Measurements from ENCODE around the gene TNFRSF13B. TPM values are rescaled to one million over a fixed set of nuclear protein-coding genes. Genes with fewer than 3 reads are reported as not detected.
A peak's percentile ranks its signal among the peaks of the same experiment; 100 is the strongest.
"Not testable (repeated sequence)": the region's sequence is repeated elsewhere in the genome, so short reads cannot be mapped to it uniquely, and the experiment has no call there.

The TNFRSF13B gene
- total RNA-seq, 2 donors from 2014 or later, result not detected

DNA sequence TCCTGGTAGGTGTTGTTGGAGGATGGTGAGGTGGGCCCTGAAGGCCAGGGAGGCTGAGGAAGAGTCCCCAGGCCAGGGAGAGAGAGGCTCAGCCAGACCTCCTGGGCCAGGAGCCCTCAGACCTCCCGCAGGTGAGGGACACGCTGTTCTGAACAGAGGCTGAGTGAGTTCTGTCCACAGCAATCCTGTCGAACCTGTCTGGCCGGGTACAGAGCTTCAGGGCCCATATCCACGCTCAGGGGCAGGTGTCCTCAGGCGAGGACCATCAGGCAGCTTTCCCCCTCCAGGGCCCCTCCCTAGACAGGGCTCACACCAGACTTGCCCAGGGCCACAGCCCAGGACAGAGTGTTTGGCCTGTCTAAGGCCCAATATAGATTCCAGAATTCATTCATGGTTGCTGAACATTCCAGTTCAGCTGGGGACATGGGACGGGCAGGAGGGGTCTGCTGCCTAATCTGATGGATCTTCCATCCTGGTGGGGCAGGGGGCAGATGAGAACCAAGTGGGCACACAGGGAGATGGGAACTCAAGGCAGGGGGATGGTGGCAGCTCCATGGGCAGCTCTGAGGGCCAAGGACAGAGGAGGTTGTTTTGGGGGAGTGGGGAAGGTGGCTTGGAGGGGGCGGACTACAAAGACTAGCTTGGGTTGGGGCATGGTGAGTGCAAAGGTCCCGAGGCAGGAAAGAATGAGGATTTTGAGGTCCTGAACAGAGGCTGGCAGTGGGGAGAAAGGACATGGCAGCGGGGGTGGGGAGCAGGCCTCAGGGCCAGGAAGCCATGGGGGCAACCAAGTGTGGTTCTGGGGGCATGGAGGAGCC, 46.9 kb upstream of the TNFRSF13B start:
- no peak for DNase-seq (ENCODE audit: low spot score)
- no peak overlapping the region for H3K27ac ChIP-seq
- H3K4me1 ChIP-seq, result peaks cover 0 to 21% of the 10 kb centered on the region in 2 donors
- H3K9me3 ChIP-seq, result no peaks in the 10 kb centered on the region
- TF ChIP-seq, protein P1, sequence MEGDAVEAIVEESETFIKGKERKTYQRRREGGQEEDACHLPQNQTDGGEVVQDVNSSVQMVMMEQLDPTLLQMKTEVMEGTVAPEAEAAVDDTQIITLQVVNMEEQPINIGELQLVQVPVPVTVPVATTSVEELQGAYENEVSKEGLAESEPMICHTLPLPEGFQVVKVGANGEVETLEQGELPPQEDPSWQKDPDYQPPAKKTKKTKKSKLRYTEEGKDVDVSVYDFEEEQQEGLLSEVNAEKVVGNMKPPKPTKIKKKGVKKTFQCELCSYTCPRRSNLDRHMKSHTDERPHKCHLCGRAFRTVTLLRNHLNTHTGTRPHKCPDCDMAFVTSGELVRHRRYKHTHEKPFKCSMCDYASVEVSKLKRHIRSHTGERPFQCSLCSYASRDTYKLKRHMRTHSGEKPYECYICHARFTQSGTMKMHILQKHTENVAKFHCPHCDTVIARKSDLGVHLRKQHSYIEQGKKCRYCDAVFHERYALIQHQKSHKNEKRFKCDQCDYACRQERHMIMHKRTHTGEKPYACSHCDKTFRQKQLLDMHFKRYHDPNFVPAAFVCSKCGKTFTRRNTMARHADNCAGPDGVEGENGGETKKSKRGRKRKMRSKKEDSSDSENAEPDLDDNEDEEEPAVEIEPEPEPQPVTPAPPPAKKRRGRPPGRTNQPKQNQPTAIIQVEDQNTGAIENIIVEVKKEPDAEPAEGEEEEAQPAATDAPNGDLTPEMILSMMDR (IDR thresholded peaks at IDR 0.05), result no peak
- H3K4me3 ChIP-seq, result no peak overlapping the region
- no peaks in the 10 kb centered on the region for H3K27me3 ChIP-seq
- H3K36me3 ChIP-seq, result no peaks in the 10 kb centered on the region

DNA sequence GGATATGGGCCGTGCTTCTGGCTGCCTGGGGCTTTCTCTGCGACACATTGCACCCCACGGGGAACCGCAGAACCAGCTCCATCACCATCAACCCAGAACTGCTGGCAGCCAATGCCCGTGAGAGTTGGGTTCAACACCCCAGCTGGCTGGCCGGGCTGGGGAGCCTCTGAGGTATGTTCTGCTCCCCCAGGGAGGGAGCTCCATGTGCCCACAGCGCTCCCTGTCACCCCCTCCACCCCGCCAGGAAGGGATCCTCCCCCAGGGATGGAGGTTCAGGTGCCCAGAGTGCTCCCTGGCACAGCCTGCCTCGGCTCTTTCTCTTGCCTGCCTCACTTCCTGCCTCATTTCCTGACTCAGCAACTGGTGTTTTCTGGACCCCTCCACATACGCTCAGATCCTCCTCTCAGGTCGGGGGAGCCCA, 46.1 kb upstream of the TNFRSF13B start:
- H3K4me3 ChIP-seq, result no peak overlapping the region
- H3K9me3 ChIP-seq, result no peaks in the 10 kb centered on the region
- H3K27ac ChIP-seq, result no peak overlapping the region
- no peak for DNase-seq (ENCODE audit: low spot score)
- H3K27me3 ChIP-seq, result no peaks in the 10 kb centered on the region
- no peaks in the 10 kb centered on the region for H3K36me3 ChIP-seq
- H3K4me1 ChIP-seq, result peaks cover 0 to 21% of the 10 kb centered on the region in 2 donors
- TF ChIP-seq, protein P1 (IDR thresholded peaks at IDR 0.05), result no peak

DNA sequence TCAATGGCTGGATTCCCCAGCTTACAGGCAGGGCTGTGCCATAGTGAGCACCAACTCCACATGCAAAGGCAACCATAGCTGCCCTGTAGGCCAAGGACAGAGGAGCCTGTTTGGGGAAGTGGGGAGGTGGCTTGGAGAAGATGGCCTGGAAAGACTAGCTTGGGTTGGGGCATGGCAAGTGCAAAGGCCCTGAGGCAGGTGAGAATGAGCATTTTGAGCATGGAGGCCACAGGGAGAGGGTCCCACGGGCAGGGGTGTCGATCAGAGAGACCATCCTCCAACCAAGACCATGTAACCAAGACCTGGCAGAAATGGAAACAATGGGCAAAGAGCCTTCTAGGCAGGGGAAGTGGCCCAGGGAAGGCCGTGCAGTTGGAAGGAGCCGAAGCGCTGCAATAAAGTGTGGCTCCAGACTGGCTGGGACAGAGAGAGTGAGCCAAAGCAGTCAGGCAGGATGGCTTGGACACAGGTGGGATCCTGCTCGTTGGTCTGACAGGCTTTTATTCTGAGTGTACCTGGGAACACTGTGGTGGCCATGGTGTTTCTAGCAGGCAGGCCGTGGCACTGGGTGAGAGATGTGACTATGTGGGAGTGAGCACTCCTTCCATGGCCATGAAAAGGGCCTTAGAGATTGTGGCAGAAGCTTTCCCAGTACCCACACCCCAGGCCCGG, 45.6 kb upstream of the TNFRSF13B start:
- no peak for DNase-seq (ENCODE audit: low spot score)
- TF ChIP-seq, protein P1 (IDR thresholded peaks at IDR 0.05), result no peak
- H3K9me3 ChIP-seq, result no peaks in the 10 kb centered on the region

DNA sequence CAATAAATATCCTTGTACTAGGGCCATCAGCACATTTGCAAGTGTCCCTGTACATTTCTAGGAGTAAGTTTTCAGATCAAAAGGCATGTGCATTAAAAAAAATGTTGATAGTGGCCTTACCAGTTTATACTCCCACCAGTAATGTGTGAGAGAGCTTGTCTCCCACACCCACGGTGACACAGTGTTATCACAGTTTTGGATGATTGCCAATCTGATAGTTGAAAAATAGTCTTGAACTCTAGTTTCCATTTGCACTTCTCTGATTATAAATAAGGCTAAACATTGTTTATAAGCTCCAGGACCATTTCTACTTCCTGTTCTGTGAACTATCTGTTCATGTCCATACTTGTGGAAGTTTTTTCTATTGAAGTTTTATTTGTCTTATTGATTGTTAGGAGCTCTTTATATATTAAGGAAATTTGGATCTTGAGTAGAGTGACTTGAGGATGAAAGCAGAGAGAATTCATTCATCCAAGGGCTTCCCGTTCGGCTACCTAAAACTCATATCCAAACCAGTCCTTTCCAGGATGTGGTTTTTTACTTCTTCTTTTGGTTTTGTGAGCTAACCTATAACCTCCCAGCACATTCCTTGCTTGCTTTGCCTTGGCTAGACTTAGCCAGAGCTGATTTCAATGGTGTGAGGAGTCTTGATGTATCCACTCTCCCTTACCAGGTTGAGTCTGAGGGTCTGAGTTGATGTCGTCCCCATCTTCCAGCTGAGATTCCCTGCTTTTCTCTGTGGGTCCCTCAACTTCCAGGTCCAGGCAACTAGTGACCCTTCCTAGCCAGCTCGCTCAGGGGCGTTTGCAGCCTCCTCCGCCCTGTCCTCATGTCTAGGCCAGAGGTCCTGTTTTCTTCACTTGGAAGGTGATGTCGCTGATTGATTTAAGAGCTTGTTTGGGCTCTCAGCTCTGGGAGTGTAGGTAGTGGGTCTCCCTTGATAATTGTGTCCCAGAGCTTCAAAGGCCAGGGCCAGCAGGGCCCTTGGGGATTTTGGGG, 44.6 kb upstream of the TNFRSF13B start:
- DNase-seq (ENCODE audit: low spot score); H3K4me1 ChIP-seq; H3K36me3 ChIP-seq; H3K27me3 ChIP-seq; H3K4me3 ChIP-seq; H3K9me3 ChIP-seq; H3K27ac ChIP-seq: not testable (repeated sequence)

More for the DNA sequence above, 45.6 kb upstream of the TNFRSF13B start:
- Histone ChIP-seq H3K36me3 (no peaks in the 10 kb centered on the region), H3K4me3 (no peak overlapping the region), H3K27me3 (no peaks in the 10 kb centered on the region), H3K27ac (no peak overlapping the region), H3K4me1 (peaks cover 0 to 19% of the 10 kb centered on the region in 2 donors)

DNA sequence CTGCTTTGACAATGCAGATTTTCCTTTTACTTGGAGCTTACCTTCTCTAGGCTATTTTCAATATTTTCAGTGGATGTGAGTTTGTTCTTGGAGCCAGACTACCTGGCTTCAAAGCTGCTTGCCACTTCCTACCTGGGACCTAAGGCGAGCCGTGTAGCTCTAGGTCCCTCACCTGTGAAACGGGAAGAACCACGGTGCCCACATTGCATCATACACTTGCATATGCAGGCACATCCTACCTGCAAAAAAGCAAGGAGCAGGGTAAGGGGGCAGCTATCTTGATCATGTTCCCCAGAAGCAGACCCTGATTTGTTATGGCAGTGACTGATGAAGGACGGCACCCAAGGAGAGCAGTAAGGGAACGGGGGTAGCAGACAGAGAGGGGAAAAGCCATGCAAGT, 43.3 kb upstream of the TNFRSF13B start:
- H3K4me3 ChIP-seq, result no peak overlapping the region
- H3K27ac ChIP-seq, result no peak overlapping the region
- TF ChIP-seq, protein P1 (IDR thresholded peaks at IDR 0.05), result no peak
- no peaks in the 10 kb centered on the region for H3K27me3 ChIP-seq
- no peaks in the 10 kb centered on the region for H3K36me3 ChIP-seq
- H3K9me3 ChIP-seq, result no peaks in the 10 kb centered on the region
- H3K4me1 ChIP-seq, result no peaks in the 10 kb centered on the region
- DNase-seq (ENCODE audit: low spot score), result no peak

DNA sequence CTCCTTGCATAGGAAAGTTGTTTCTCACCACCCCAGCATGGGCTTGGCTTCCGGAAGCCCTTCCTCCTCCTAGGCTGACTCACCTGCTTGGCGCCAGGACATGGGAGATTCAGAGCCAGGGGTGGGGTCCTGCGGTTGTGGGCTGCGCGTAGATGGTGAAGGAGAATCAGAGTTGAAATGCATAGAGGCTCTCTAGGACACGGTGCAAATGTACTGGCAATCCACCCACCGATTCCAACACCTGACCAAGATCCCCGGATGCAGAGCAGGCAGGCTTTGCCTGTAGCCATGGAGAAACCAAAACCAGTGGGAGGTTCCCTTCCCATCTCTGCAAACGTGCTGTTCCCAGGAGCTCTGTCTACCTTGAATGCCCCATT, 42.8 kb upstream of the TNFRSF13B start:
- H3K4me3 ChIP-seq; H3K27ac ChIP-seq; H3K9me3 ChIP-seq; DNase-seq (ENCODE audit: low spot score); H3K27me3 ChIP-seq; H3K4me1 ChIP-seq; H3K36me3 ChIP-seq: not testable (repeated sequence)

DNA sequence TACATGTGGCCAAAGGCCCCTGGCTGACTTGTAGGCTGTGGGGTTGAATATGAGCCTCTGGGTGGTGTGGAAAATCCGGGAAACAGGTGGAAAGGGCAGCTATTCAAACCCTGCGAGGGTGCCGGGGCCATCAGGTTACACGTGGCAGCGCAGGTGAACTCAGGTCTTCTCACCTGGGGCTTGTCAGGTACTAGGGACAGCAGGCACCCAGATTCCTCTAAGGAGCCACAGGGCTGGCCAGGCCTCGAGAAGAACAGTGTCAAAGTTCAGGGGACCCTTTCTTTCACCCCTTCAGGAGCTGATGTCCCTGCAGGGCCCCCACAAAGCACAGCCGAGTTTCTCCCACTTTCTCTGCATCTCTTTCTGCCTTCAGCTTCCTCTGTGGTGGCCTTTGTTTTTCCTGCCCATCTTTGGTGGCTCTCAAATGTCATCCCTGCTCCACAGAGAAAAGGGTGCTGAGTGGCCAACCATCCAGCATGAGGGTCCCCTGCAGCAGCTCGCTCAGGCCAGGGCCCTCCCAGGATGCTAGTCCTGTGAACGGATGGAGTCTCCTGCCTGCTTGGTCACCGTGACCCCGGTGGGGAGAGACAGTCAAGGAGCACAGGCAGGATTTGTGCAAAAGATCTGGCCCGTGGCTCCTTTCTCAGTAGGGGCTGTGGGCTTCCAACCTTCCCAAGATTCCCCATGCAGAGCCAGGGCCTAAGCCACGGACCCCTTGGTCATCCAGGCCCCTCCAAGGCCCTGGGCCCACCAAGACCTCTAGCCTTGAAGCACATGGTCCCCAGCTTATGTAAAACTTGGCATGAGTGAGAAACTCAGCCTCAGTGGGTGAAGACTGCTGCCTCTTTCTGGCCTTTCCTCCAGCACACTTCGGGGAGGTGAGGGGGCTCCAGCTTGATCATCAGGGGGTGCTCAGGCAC, 42.2 kb upstream of the TNFRSF13B start:
- not testable (repeated sequence) for H3K36me3 ChIP-seq; DNase-seq (ENCODE audit: low spot score); H3K4me3 ChIP-seq; H3K4me1 ChIP-seq; H3K27me3 ChIP-seq; H3K27ac ChIP-seq; H3K9me3 ChIP-seq

DNA sequence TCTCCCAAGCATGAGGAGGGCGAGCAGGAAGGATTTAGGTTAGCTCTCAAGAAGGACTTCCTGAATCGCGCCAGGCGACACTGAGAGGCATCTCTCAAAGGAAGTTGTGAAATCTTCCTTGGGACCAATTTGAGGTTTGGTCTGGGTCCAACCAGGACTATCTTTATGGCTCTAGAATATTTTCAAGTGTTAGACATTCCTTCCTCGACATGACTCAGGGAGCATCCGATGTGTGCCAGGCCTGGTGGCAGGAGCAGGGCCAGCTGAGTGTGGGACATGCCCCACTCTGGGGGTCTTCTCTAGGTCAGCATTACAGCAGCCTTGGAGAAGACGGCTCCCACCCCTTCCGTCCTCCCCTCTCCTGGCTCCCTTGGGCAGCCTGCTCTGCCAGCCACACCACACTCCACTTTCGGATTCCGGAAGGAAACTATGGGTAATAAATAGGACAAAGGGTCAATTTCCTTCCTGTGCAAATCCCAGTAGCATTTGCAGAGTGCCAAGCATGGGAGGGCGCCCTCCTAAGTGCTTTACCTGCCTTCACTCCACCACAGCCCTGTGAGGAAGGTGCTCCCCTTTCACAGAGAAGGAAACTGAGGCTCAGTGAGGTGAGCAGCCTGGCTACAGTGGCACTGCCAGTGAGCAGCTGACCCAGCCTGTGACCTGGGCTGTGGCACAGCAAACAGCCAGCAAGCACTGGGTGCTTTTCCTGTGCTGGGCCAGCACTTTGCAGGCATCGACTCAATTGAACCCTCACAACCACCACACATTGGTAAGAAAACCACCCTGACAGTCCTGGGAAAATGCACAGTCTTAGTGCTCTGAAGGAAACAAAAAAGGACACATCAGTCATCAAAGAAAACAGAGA, 39.4 kb upstream of the TNFRSF13B start:
- H3K27me3 ChIP-seq, H3K27ac ChIP-seq, H3K36me3 ChIP-seq, H3K9me3 ChIP-seq, H3K4me1 ChIP-seq, H3K4me3 ChIP-seq: not testable (repeated sequence)
- DNase-seq (ENCODE audit: low spot score), result peak; percentile 79
